GM18870 (cell line): ENCODE data around the gene KRTAP10-3.
"Not testable (repeated sequence)": the region's sequence is repeated elsewhere in the genome, so short reads cannot be mapped to it uniquely, and the experiment has no call there.

ENCODE experiments used
- ATAC-seq: cut with Tn5 transposase; IDR thresholded peaks from one replicate; pipeline ENCODE4 v1.9.1; 2021; ENCODE audit warnings: moderate library complexity; ENCODE audit not compliant: unreplicated experiment

KRTAP10-3 gene

GRCh38 chr21:44572959-44573583 lies 14.5 kb upstream of the KRTAP10-3 start:
- no peak for ATAC-seq

- no peak for ATAC-seq
Measured at GRCh38 chr21:44571844-44572782, 13.5 kb upstream of the KRTAP10-3 start.

GRCh38 chr21:44571296-44571695 lies 12.7 kb upstream of the KRTAP10-3 start:
- ATAC-seq, result no peak

GRCh38 chr21:44569861-44570517 lies 11.4 kb upstream of the KRTAP10-3 start:
- no peak for ATAC-seq

- no peak for ATAC-seq
Measured at GRCh38 chr21:44568667-44569556, 10.3 kb upstream of the KRTAP10-3 start.

- no peak for ATAC-seq
Measured at GRCh38 chr21:44568261-44568660, 9.7 kb upstream of the KRTAP10-3 start.

GRCh38 chr21:44567481-44568171 lies 9.0 kb upstream of the KRTAP10-3 start:
- no peak for ATAC-seq

- no peak for ATAC-seq
Measured at GRCh38 chr21:44566403-44566802, 7.8 kb upstream of the KRTAP10-3 start.

GRCh38 chr21:44564886-44565598 lies 6.4 kb upstream of the KRTAP10-3 start:
- no peak for ATAC-seq

- ATAC-seq, result no peak
Measured at GRCh38 chr21:44564099-44564498, 5.5 kb upstream of the KRTAP10-3 start.

GRCh38 chr21:44558329-44558675 lies 293 bp downstream of the KRTAP10-3 start:
- ATAC-seq, result not testable (repeated sequence)

- no peak for ATAC-seq
Measured at GRCh38 chr21:44557491-44558328, 885 bp downstream of the KRTAP10-3 start.

- ATAC-seq, result no peak
Measured at GRCh38 chr21:44556879-44557278, 1.7 kb downstream of the KRTAP10-3 start.

GRCh38 chr21:44555200-44555875 lies 3.3 kb downstream of the KRTAP10-3 start:
- no peak for ATAC-seq

- ATAC-seq, result no peak
Measured at GRCh38 chr21:44552681-44553080, 5.9 kb downstream of the KRTAP10-3 start.

- ATAC-seq, result no peak
Measured at GRCh38 chr21:44552136-44552535, 6.5 kb downstream of the KRTAP10-3 start.

- no peak for ATAC-seq
Measured at GRCh38 chr21:44551340-44551961, 7.1 kb downstream of the KRTAP10-3 start, which contains the start of gene KRTAP10-2. Gene KRTAP10-2 (minus strand): TSS chr21:44551505. CDS start chr21:44551458, 47 bp downstream.
